Peyer's patch (tissue), 4 donors: ENCODE results near the gene DNAH2.

Source experiments
- CTCF ChIP-seq, 6 experiments: fragments of 450-650 bp in 4 of 6; fragments of 200-600 bp in 2 of 6; sonication (generic) in 1 of 6; IDR thresholded peaks; one replicate each; pipeline ENCODE4 v1.5.1; 2017 to 2019; ENCODE audit warnings: antibody characterized with exemption in 6 of 6, mild to moderate bottlenecking in 3 of 6, moderate library complexity in 1 of 6
- POLR2A ChIP-seq, 2 donors: fragments of 450-650 bp; IDR thresholded peaks; one replicate each; pipeline ENCODE4 v1.5.1; 2017; ENCODE audit warnings: antibody characterized with exemption in 2 of 2, mild to moderate bottlenecking in 2 of 2, moderate library complexity in 2 of 2

- TF ChIP-seq CTCF (IDR thresholded peaks at IDR 0.05) (no peak), POLR2A (IDR thresholded peaks at IDR 0.05) (no peak)
Observed at GRCh38 chr17:7823581-7824001, 106.0 kb downstream of the DNAH2 start.
